ENCODE data around the gene NRDE2. TPM values are rescaled to one million over a fixed set of nuclear protein-coding genes. Genes with fewer than 3 reads are reported as not detected.
A peak's percentile ranks its signal among the peaks of the same experiment; 100 is the strongest.
"Not testable (repeated sequence)": the region's sequence is repeated elsewhere in the genome, so short reads cannot be mapped to it uniquely, and the experiment has no call there.

NRDE2 gene
- total RNA-seq, 1 donor from 2014 or later = 11.2 TPM

DNA sequence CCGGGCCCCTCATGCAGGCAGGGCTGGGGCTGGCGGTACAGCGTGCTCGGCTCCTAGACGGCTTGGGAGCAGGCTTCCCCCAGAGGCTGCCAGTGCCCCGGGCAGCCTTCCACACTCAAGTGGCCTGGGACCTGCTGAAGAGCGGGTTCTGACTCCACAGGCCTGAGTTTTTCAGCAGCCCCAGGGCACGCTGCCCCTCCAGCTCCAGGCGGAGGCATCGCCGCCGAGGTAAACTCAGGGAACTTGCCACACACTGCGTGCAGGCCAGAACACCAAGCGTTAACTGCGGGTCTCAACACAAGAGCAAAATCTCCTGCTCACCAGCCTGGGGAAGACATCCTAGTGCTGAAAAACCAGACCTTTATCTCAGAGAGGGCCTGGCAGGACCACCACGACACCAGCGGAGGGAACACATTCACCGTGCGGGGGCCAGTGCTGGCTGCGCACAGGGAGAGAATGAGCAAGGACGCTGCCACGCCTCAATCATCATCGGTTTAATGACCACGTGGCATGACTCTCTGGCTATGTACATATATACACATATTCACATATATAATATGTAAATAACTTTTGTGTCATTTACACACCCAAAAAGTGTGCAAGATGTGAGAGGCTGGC, 54.1 kb downstream of the NRDE2 start:
- DNase-seq (ENCODE audit: low spot score) = no peak
- intact Hi-C loops (cut with DNase I) = no loop called here

DNA sequence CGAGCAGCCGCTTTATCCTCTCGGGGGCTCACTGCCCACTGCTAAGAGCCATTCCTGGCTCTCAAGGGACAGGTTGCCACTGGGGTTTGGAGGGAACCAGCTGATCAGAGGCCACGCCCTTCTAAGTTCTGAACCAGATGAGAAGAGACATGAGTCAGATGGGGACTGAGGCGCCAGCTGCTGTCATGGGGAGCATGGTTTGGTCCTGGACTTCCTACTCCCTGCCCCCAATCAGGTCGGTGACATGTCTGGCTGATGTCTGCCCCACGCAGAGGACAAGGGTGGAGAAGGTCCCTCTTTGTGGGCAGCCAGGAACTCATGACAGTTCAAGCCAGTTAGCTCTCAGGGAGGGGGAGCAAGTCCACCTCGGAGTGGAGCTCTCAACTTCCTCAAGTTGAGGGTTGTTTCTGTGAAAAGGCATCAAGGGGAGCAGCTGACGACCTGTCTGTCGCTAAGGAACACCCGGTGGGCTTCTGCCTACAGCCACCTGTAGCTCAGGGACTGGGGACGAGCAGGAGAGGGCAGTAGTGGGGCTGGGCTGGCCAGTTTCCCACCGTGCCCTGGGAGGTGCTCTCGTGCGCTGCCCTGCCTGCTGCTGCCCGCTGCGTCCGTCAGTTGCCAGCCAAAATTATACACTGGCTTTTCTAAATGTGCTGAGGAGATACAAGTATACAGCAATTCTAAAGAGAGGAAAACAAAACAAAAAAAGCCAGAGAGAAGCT, 54.9 kb downstream of the NRDE2 start:
- DNase-seq (ENCODE audit: low spot score) = no peak
- intact Hi-C loops (cut with DNase I) = no loop called here

DNA sequence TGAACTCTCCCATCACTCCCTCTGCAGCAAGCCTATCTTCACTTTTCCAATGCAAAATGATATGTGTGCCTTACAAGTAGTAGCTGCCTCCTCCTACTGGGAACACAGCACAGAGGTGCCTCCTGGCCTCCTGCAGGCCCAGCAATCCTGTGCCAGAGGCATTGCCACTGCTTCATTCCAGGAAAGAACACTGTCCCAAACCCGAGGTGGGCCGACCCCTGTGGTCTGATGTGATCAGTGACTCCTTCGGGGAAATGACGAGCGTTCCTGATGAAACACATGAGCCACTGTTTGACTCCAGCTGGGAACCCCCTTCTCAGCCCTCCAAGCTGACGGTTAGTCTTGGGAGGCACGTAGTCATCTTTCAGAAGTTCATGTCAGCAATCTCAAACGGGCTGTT, 55.9 kb downstream of the NRDE2 start:
- intact Hi-C loops (cut with DNase I) = no loop called here
- DNase-seq (ENCODE audit: low spot score) = no peak

DNA sequence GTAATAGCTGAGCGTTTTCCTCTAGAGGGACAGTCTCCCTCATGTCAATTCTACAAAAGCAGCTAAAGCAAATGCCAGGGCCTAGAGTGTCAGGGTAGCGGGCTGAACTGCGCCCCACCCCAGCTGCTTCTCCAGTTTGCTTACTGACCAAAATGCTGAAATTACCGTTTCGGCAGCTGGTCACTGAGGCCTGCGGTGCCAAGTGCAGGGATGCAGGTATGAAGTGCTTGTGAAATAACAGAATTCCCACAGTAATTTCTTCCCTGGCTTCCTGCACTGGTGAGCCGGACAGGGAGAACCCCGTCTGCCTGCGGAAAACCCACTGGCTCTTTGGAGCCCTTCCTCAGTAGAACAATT, 56.3 kb downstream of the NRDE2 start:
- intact Hi-C loops (cut with DNase I) = no loop called here
- no peak for DNase-seq (ENCODE audit: low spot score)

DNA sequence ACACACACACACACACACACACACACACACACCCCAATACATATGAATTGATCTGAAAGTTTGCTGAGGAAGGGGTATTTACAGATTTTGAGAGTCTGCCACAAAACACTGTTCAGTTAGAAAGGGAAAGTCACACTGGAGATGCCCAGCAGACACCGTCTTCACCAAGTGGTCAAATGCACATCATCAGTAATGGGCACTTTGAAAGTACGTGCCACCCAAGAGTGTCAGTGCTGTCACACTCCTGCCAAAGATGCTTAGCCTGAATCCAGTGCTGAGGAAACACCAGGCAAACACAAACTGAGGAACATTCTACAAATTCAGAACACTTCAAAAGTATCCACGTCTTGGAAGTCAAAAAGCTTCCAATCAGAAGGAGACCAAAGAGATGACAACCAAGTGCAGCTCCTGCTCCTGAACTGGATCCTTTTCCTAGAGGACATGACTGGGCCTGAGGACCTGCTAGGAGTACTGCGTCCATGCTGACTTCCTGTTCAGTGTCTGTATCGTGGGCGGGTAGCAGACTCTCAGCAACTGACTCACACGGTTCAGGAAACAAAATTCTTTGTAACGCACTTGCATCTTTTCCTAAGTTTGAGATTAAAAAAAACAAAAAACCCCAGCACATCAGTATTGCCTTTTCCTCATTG, 56.8 kb downstream of the NRDE2 start:
- intact Hi-C loops (cut with DNase I) = no loop called here
- DNase-seq (ENCODE audit: low spot score) = no peak

DNA sequence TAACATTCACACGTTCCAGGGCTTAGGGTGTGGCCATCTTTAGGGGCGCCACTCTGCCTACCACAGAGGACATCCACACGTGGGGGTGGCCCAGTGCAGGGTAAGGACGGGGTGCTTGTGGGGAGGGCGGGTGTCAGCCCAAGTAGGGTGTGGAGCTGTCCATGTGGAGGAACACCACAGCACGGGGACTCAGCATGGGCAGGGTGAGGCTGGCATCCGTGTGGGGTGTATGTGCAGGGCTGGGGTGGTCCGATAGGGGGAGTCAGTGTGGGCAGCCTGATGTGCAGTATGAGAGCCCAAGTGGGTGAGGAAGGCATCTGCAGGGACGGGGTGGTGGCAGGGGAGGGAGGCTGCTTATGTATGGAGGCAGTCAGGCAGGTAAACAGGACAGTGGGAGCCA, 57.7 kb downstream of the NRDE2 start:
- no peak for DNase-seq (ENCODE audit: low spot score)
- intact Hi-C loops (cut with DNase I) = no loop called here

DNA sequence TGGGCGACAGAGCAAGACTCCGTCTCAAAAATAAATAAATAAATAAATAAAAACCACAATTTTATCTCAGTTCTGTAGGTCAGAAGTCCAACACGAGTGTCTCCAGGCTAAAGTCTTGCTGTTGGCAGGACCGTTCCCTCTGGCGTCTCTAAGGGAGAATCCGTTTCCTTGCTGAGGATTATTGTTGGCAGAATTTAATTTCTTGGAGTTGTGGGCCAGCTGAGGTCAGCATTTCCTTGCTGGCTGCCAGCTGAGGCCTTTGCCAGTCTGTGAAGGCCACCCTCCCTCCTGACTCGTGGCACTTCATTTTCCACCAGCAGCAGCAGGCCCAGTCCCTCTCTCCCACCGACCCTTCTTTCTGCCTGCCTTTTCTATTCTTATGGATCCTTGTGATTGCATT, 58.2 kb downstream of the NRDE2 start:
- no peak for DNase-seq (ENCODE audit: low spot score)
- intact Hi-C loops (cut with DNase I) = no loop called here

DNA sequence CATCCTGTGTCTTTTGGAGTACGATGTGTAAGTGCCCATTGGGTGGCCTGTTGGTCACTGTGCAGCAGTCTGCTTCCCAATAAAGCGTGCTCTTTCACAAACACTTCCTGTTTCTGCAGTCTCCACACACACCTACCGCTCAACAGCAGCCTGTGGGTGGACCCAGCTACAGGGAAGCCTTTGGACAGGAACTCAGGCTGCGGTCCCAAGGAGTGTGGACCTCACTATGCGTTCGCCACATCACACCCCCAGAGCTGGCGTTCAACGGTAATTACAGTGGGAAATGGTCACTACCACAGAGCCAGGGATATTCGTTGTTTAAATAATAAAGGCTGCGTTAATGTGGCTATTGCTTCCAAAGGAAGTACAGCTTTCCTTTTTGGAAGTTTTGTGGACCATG, 59.2 kb downstream of the NRDE2 start:
- DNase-seq (ENCODE audit: low spot score) = no peak
- intact Hi-C loops (cut with DNase I) = no loop called here

DNA sequence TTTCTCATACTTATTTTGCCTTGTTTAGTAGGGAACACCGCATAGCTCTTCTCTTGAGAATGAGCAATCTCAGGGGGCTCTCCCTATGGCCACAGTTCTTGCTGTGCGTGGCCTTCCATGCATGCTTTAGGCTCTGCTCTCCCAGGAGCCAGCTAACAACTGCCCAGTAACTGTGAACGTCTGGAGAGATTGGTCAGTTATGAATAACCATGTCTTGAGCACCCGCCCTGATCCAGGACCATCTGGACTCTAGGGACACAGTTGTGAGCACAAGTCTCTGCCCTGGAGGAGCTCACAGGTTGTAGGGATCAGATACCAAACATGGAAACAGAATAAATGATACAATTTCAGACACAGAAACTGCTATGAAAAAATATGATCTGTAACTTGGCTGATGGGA, 63.3 kb downstream of the NRDE2 start:
- intact Hi-C loops (cut with DNase I) = no loop called here

DNA sequence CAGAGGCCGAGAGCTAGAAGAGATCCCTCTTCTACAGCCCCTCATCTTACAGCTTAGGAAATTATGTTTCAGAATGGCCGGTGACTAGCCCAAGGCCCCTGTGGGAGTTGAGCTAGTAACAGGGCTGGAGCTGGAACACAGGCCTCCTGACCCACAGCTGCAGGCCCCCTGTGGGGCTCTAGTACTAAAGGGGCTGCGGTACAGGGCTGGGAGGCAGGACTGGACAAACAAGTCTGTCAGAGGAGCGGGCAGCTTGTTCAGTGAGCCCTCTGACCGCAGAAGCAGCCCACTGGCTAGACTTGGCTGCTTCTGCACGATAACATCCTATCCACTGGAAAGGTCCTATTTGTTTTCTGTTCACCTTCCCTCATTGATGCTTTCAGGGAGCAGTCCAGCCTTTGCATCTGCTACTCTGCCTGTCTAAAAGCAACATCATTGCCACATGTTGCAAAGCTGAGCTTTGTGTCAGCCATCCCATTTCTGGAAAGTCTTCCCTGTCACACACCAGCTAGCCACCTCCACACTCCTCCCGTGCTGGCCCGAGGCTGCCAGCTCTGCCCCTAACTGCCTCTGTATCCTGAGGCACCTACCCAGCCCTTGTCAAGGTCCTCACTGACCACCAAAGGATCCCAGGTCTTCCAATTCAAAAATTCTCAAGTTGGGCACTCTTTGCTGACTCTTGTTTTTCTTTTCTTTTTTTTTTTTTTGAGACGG, 65.1 kb downstream of the NRDE2 start:
- intact Hi-C loops (cut with DNase I) = no loop called here
- no peak for DNase-seq (ENCODE audit: low spot score)

More for the DNA sequence above, 63.3 kb downstream of the NRDE2 start:
- DNase-seq (ENCODE audit: low spot score) = no peak

DNA sequence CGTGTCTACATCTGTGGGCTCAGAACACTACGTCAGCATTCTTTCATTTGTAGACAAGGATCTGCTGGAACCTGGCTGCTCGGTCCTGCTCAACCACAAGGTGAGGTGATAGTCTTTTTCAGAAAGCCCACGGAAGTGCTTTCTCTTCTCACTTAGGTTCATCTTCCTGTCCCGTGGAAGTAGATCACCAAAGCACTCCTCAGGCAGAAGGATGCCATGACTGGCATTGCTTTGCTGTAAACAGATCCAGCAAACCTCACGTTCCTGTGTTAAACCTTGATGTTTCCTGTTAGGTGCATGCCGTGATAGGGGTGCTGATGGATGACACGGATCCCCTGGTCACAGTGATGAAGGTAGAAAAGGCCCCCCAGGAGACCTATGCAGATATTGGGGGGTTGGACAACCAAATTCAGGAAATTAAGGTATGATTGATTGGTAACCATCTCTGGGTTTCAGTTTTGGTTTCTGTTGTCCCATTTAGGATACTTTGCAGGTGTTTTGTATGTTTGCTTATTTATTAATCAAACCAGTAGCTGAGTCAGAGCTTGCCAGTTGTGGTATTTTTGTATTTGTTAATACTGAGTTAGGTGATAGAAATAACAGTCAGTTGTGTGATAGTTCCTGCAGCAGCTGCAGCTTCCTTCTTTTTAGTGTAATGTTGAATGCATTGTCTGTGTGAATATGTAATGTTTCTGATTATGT, 67.8 kb downstream of the NRDE2 start:
- DNase-seq (ENCODE audit: low spot score) = no peak
- intact Hi-C loops (cut with DNase I) = no loop called here

DNA sequence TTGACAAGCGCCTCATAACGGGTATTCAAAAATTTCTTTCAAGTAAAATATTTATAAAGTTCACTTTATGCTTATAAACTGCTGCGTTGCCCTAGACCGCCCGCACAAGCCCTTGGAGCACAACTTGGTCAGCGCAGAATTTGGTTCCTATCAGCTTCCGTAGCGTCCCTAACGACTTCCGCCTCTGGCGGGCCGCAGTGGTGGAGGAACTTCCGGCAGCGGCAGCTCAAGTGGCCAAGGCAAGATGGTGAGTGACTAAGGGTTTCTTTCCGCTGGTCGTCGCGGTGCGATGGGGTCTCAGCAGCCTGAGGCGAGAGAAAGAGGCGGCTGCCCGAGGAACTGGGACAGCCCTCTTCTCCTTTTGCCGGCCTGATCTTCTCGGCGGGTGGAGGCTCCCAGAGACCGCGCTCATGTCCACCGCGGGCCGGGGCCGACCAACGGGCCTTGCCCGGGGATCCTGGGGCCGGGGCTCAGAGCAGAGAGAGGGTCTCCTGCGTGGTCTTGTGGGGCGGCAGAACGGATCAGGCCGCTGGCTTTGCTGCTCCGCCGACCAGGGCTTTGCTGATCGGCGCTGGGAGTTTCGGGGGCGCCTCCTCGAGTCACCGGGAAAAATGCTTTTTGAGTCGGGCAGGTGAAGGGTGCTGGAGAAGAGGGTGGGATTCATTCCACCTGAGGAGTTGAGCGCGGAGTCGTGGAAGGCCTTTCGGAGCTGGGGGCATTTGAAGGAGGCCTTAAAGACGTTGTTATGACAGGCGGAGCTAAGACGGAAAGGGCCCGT, 75.2 kb downstream of the NRDE2 start, which contains the start of gene PSMC1:
Gene PSMC1, plus strand, starts transcription at position 200 of the 778 bp plus-strand sequence. Its CDS starts 45 bp downstream, at position 245.
- peak; percentile 96 for DNase-seq (ENCODE audit: low spot score)
- intact Hi-C loops (cut with DNase I) = no loop called here

DNA sequence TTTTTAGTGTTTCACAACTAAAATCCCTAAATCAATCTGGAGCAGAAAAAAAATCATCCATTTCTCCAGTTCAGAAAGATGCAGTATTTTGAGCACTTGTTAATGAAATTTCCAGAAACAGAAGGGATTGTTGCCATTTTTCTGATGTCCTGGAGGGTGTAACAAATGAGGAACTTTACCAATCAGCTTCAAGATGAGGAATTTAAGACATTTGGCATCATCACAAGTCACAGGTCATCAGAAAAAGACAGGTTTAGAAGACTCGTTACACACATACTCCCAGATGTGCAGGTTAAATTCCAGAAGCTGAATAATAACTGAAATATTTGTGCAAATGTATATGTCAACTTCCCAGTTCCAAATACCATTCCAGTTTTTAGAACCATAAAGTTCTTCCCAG, 75.9 kb downstream of the NRDE2 start:
- DNase-seq (ENCODE audit: low spot score) = no peak
- intact Hi-C loops (cut with DNase I) = no loop called here

DNA sequence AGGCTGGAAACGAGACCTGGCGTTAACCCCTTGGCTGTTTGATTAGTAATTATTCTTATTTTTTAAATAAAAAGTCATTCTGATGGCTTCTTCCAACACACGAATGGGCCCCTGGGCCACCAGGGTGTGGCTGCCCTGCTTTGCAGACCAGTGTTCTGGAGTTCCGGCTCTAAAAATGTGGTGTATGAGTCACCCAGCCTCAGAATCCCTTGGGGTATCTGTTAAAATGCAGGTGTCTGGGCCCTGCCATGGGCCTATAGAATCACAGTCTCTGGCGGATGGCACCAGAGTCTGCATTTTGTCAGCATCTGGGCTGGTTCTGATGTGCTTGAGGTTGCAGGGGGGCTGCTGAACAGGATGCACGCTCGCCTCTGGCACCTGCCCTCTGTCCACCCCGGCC, 77.9 kb downstream of the NRDE2 start:
- intact Hi-C loops (cut with DNase I) = no loop called here
- no peak for DNase-seq (ENCODE audit: low spot score)

DNA sequence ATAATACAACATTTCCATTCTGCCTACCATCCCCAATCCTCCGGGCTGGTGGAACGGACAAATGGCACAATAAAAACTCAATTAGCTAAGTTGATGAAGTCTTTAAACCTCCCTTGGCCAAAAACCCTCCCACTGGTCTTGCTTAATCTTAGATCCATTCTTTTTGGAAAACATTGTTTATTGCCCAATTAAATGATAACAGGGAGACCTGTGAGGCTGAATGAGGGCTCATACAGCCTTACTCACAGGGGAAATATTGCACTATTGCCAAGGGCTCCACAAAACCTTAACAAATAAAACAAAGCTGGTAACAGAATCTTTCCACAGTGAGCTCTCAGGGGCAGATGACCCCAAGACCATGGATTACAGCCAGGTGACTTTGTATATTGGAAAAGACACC, 83.1 kb downstream of the NRDE2 start:
- no peak for DNase-seq (ENCODE audit: low spot score)
- intact Hi-C loops (cut with DNase I) = no loop called here

DNA sequence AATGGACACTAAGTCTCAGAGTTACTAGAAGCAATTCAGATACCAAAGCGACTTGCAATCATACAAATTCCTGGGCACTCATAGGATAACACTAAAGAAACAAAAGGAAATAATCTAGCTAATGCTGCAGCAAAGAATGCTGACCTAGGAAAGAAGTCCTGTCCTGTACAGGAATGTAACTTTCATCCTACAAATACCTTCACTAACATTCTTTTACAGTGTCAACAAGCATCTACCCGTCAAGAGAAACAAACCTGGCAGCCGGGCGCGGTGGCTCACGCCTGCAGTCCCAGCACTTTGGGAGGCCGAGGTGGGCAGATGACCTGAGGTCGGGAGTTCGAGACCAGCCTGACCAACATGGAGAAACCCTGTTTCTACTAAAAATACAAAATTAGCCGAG, 84.3 kb downstream of the NRDE2 start:
- DNase-seq (ENCODE audit: low spot score); intact Hi-C loops (cut with DNase I): not testable (repeated sequence)

DNA sequence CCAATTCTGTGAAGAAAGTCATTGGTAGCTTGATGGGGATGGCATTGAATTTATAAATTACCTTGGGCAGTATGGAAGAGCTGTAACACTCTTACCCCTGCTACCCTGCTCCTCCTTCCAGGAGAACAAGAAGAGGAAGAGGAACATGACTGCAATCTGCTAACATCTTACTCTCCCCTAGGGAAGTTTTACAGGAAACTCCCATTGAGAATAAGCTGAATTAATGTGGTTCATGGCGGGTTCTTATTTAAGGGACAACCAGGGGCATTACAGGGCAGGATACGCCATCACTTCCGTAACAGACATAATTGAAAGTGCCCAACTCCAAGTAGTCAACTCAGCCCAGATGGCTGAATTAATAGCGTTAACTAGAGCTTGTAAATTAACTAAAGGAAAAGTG, 84.8 kb downstream of the NRDE2 start:
- intact Hi-C loops (cut with DNase I) = no loop called here
- DNase-seq (ENCODE audit: low spot score) = no peak

DNA sequence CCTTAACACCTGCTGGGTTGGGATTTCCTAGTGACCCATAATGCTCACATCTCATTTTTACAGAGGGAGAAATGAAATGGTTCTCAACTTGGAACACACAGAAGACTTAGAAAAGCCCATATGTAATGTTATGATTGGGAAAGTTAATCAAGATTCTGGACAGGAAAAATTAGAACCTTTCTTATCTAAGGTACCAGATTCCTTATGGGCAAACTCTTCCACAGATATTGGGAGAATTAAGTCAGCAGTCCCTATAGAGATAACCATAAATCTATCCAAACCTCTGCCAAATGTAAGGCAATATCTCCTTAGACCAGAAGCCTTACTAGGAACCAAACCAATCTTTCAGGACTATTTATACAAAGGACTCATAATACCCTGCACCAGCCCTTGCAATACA, 89.3 kb downstream of the NRDE2 start:
- intact Hi-C loops (cut with DNase I) = no loop called here

DNA sequence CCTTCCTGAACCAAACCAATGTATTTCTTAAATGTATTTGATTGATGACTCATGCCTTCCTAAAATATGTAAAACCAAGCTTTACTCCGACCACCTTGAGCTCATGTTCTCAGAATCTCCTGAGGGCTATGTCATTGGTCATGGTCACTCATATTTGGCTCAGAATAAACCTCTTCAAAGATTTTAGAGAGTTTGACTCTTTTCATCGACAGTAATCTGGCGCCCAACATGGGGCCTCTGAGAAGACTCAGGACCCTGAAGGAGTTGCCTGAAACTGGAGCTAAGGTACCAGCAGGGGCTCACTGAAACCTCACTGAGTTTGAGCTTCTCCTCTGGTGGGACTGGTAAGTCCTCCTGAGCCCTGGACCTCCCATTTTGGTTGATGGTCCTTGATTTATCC, 92.6 kb downstream of the NRDE2 start:
- intact Hi-C loops (cut with DNase I) = no loop called here
- DNase-seq (ENCODE audit: low spot score) = no peak

More for the DNA sequence above, 89.3 kb downstream of the NRDE2 start:
- DNase-seq (ENCODE audit: low spot score) = no peak
